GM10266 (cell line): Measurements from ENCODE around the gene RFX2.
A peak's percentile ranks its signal among the peaks of the same experiment; 100 is the strongest.

ENCODE experiments used
- DNase-seq: peaks from one replicate; pipeline ENCODE4 v3.0.0; 2012; ENCODE audit errors: extremely low spot score
- CTCF ChIP-seq: IDR thresholded peaks from 2 replicates; pipeline ENCODE4 v1.5.1; 2012; ENCODE audit warnings: mild to moderate bottlenecking, low read depth; ENCODE audit not compliant: control insufficient read depth, insufficient read depth; ENCODE audit errors: missing control alignments

Gene RFX2

GRCh38 chr19:6110360-6110977 lies at the start of gene RFX2:
Gene RFX2 (minus strand): TSS chr19:6110500. CDS start chr19:6047496, 63,004 bp downstream.
- DNase-seq: peak; percentile 99
- no peak for TF ChIP-seq CTCF

DNA sequence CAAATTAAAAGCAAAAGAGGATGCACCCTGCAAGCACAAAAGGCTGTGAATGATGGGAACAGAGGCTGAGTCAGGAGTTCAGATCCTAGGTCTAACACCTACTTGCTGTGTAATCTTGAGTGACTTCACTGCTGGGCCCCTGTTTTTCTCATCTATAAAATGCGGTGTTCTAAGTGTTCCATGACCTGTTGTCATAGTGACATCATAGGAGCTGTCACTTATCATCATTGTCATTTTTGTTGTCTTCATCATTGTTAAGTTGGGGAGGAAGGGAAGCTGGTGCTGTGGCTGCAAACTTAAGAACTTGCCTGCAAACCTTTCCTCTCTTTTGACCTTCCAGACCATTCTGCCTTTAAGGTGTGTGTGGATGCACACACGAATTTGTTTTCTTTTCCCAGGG lies 45.7 kb upstream of the RFX2 start:
- no peak for TF ChIP-seq CTCF
- no peak for DNase-seq

- no peak for DNase-seq
- no peak for TF ChIP-seq CTCF
These were observed 40.0 kb upstream of the RFX2 start for GRCh38 chr19:6150289-6150688.

GRCh38 chr19:6141217-6141616 lies 30.9 kb upstream of the RFX2 start:
- DNase-seq: no peak
- TF ChIP-seq CTCF: no peak

DNA sequence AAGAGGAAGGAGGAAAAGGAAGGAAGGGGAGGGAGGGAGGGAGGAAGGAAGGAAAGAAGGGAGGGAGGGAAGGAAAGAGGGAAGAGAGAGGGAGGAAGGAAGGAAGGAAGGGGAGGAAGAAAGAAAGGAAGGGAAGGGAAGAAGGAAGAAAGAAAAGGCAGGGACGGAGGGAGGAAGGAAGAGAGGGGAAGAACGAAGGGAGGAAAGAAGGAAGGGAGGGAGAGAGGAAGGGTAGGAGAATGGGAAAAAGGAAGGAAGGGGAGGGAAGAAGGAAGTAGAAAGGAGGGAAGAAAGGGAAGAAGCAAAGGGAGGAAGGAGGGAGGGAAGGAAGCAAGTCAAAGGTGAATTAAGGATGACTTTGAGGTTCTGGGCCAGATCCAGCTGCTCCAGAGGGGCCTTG lies 28.2 kb upstream of the RFX2 start:
- no peak for TF ChIP-seq CTCF

GRCh38 chr19:6138066-6138465 lies 27.8 kb upstream of the RFX2 start:
- DNase-seq: no peak

More for the DNA sequence above, 28.2 kb upstream of the RFX2 start:
- DNase-seq: no peak

More at GRCh38 chr19:6138066-6138465, 27.8 kb upstream of the RFX2 start:
- no peak for TF ChIP-seq CTCF
